GM21786 (cell line): ENCODE measurements around the gene TLCD4.
A peak's percentile ranks its signal among the peaks of the same experiment; 100 is the strongest.

Experiments used
- ATAC-seq: cut with Tn5 transposase; IDR thresholded peaks from one replicate; pipeline ENCODE4 v1.9.1; 2021; ENCODE audit not compliant: unreplicated experiment

Gene TLCD4

GRCh38 chr1:95094923-95095322 is 22.2 kb upstream of the TLCD4 start:
- ATAC-seq: no peak

- ATAC-seq: peak; percentile 96
Measured at GRCh38 chr1:95095833-95096217, 21.3 kb upstream of the TLCD4 start.

DNA sequence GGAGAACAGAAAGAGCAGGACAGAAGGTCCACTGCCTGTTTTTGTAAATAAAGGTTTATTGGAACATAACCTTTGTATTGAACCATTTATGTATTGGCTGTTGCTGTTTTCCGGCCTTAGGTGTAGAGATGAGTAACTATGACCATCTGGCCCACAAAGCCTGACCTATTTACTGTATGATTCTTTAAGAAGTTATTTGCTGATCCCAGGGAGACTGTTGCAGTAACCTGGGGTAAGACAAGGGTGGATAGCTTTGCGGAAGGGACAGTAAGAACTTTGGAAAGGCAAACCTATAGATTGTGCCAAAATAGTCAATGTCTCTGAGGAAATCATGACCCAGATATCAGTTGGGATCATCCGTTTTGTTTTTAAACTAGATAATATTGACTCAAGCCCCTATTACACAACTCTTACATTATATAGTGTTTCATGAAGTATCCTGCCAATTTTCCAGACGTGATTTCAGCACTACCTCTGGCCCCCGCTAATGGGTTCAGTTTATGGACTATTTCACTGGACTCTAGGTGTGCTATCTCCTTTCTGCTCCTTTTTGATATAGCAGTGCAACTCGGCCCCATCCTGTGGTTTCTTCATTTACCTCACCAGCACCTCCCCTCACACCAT is 20.8 kb upstream of the TLCD4 start:
- peak; percentile 36 for ATAC-seq

DNA sequence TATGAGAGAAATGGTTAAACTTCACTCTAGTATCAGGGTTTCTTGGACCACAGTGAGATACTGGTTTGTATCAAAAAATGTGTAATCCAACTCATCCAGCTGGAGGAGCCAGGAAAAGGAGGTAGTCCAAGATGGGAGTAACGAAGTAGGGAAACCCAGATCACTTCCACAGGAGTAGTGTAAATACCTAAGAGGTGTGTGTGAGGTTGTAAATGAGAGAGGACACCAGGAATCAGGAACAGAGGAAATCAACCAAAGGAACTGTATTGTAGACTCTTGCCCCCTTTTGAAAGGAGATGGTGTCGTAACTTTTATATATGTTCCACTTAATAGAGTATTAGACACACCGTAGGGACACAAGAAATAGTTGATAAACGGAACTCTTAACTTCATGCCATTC is 19.7 kb upstream of the TLCD4 start:
- ATAC-seq: no peak

DNA sequence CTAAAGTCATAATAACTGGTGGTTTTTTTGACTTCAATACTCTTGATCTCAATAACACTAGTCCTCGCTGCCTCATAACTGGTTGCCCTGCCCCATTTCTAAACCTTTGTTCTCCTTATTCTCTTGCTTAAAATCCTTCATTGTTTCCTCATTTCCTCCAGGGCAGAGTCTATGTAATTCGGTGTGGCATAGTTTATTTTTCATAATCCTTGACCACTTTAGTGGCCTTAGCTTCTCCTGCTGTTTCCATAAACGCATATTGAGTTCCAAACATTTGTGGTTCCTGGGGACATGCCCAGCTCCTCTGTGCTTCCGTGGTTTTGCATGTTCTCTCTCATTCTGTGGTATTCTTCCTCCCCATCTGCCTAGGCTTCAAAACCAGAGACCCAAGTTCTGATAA is 19.0 kb upstream of the TLCD4 start:
- no peak for ATAC-seq

DNA sequence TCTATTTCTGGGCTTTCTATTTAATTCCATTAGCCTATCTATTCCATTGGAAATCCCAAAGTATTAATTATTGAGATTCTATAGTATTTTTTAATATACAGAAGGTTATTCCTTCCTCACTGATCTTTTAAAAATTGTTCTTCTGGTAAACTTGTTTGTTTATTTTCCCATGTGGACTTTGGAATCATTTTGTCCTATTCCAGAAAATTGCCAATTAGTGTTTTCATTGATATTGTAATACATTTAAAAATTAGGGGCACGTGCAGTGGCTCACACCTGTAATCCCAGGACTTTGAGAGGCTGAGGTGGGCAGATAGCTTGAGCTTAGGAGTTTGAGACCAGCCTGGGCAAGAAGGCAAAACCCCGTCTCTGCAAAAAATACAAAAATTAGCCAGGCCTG is 8.4 kb upstream of the TLCD4 start:
- no peak for ATAC-seq

DNA sequence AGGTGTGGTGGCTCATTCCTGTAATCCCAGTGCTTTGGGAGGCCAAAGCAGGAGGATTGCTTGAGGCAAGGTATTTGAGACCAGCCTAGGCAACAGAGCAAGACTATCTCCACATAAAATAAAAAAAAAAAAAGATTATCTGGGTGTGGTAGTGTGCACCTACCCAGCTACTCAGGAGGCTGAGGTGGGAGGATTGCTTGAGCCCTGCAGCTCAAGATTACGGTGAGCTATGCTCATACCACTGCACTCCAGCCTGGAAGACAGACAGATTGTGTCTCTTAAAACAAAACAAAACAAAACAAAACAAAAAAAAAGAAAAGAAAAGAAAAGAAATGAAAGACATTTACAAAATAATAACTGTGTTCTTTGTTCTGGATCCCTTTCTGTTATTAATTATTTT is 6.1 kb upstream of the TLCD4 start:
- no peak for ATAC-seq

GRCh38 chr1:95113684-95114083 is 3.5 kb upstream of the TLCD4 start:
- ATAC-seq: no peak

DNA sequence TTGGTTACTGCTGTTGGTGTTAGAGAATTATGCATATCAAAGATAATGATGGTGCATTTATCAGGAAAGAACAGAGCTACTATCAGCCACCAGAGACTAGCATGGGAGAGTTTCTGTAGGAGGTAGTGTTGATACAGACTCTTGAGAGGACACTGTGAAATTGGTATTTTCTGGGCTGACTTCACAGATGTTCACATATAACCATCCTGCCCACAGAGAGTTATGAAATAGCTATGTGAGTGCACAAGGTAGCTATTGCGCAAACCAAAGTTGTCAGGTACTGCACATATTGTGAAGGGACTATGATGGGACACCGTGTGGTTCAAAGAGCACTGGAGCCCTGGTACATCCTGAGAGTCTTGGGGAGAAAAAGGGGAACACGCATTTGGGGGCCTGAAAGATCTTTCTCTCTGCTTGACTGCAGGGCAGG is 1.4 kb upstream of the TLCD4 start:
- no peak for ATAC-seq

GRCh38 chr1:95116580-95117206 is 462 bp upstream of the TLCD4 start:
- peak; percentile 52 for ATAC-seq

DNA sequence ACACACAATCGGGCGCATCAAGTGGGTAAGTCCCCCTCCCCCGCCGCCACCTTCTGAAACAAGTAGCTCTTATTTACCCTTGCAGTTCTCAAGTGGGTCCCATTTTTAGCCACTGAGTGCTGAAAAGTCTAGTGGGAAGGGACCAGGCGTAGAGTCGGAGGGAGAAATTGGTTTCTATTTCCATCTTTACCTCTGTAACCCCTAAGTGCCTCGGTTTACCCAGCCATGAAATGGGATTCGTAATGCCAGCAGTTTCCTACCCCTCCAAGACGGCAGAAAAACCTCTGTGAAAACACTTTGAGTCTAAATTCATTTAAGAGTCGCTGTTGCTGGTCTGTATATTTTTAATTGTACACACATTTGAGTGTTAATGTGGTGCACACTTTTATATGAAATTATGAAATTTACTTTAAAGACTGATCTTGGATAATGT is 928 bp downstream of the TLCD4 start:
- no peak for ATAC-seq

GRCh38 chr1:95118710-95119109 is 1.6 kb downstream of the TLCD4 start:
- ATAC-seq: no peak

DNA sequence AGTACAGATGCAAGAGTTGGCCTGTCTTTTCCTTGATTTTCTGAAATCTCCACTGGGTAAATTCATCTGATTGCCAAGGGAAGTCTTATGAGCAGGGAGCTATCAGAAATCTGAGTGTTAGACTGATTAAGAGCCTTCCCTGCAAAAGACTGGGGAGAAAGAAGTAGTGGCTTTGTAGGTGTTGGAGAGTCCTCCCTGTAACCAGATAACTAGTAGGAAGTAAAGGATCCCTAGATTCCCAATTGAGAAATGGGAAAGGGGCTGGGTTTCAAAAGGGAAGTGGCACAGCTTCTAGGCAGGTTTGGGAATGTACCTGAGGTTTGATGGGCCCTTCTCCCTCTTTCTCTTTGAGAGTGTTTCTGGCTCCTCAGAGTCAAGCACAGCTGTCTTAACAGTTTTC is 2.1 kb downstream of the TLCD4 start:
- ATAC-seq: no peak

GRCh38 chr1:95122151-95122697 is 5.1 kb downstream of the TLCD4 start:
- no peak for ATAC-seq

- no peak for ATAC-seq
Measured at GRCh38 chr1:95124342-95124741, 7.2 kb downstream of the TLCD4 start.

GRCh38 chr1:95126366-95126765 is 9.2 kb downstream of the TLCD4 start:
- no peak for ATAC-seq

- no peak for ATAC-seq
Measured at GRCh38 chr1:95126846-95127245, 9.7 kb downstream of the TLCD4 start.

DNA sequence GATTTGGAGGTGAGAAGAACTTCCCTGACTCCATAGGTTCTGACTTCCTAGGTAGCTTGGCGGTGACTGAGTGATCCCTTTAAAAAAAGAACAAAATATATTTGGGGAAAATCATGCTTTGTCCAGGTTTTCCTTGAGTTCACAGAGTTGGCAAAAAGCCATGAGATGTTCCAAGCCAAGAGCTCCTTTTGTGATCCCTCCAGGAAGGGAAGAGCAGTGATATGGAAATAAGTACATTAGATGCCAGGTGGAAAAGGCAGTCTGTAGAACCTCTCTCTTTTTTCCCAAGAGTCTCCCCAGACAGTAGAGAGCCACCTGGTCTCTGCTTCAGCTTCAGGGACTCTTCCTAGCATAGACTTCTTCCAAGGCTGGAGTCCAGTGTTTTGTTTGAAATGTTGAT is 10.2 kb downstream of the TLCD4 start:
- no peak for ATAC-seq

DNA sequence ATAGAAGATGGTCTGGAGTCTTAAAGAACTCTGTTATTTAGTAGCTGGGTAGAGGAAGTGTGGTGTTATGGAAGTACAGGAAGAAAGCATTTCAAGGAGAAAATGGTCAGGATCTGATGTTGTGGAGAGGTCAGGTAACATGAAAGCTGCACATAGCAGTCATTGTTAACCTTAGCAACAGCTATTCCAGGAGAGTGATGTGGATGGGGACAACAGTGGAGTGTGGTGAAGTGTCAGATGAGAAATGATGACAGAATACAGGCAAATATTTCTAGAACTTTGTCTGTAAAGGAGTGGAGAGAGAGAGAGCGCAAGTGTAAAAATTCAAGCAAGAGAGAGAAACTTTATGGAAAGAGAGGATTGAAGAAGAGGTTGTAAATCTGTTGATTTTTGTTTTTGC is 15.6 kb downstream of the TLCD4 start:
- no peak for ATAC-seq

DNA sequence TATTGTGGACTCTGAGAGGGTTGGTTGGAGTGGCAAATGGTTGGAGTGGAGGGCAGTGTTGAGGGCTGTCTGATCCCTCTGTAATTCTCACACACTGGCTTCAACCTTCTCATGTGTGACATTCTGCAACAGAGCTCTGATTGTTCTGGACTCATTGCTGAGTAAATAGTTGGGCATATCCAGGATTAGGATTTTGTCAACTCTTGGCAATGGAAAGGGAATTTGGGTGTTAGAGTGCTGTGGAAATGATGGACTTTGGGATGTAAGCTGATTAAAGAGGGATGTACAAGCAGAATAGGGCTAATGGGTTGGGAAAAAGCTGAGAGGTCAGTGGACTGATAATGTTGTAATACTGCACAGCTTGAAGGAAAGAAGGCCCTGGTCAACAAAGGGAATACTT is 16.5 kb downstream of the TLCD4 start:
- ATAC-seq: no peak

GRCh38 chr1:95138223-95138622 is 21.1 kb downstream of the TLCD4 start:
- ATAC-seq: no peak

DNA sequence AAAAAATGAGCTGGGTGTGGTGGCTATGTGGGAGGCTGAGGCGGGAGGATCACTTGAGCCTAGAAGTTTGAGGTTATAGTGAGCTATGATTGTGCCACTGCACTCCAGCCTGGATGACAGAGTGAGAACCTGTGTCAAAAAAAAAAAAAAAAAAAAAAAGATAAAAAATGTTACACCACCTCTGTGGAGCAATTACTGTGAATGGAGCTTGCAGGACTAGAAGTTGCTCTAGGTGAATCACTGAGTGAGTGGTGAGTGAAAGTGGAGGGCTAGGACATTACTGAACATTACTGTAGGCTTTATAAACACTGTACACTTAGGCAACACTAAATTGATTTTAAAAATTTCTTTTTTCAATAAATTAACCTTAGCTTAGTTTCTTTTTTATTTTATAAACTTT is 21.9 kb downstream of the TLCD4 start:
- ATAC-seq: no peak

DNA sequence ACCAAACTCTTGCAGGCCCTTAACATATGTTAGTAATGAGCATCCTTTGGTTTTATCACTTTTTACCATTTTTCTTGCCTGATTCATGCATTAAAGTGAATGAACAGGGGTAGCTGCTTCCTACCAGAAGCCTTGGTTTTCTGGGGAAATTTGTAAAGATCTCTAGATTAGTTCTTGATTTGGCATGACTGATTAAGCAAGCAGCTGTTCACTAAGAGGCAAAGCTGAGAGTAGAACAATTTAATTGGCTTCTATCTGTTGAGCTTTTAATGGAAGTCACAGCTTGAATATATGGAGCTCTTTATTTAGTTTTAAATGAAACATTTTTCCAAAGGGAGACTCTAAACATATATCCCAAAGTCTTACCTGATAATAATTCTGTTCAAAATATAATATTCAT is 23.6 kb downstream of the TLCD4 start:
- no peak for ATAC-seq
